GM18526 (cell line): ENCODE measurements around the gene CXorf58.

Experiments
- POLR2A ChIP-seq: IDR thresholded peaks from 3 replicates; pipeline ENCODE4 v1.6.1; 2011; ENCODE audit not compliant: insufficient read length; ENCODE audit errors: extremely low read depth

Gene CXorf58

GRCh38 chrX:23896981-23897380 lies 10.8 kb upstream of the CXorf58 start:
- no peak for TF ChIP-seq POLR2A

DNA sequence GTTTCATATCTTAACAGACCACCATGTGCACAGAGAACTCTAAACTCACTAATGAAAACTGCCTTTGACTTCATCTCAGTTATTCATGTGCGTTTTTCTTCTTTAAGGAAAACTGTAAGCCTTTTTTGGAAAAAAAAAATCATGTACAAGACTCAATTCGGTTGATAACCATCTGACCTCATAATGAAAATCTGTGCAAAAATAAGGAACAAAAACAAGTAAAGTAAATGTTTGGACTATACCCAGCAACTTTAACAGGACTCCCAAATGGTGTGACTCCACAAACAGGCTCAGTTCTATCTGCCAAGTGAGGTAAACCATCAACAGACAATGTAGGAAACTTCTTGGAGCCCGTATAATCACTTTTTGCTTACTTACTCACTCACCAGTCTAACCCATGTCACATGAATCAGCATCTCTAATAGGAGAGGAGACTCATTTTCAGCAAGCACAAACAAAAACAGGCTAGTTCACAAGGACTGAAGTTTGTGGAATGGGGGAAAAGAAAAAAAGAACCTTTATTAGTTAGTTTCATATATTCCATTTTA lies 9.3 kb upstream of the CXorf58 start:
- no peak for TF ChIP-seq POLR2A

GRCh38 chrX:23900220-23900797 lies 7.5 kb upstream of the CXorf58 start:
- no peak for TF ChIP-seq POLR2A

- TF ChIP-seq POLR2A = no peak
Measured at GRCh38 chrX:23901060-23901459, 6.7 kb upstream of the CXorf58 start.

DNA sequence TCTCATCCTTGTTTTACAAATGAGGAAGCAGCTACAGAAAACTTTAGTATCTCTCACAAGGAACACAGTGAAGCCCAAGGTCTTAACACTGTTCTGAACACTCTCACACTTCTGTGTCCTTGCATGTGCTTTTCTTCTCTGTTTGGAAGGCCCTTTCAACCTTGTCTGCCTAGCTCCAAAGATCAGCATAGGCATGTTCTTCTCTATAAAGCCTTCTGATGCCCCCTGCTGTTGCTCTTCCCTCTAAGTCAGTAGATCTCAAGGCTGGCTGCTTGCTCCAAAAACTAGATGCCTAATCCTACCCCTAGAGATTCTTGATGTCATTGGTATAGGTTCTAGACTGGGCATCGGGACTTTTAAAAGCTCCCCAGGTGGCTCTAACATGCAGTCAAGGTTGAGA lies 6.0 kb upstream of the CXorf58 start:
- TF ChIP-seq POLR2A = no peak

DNA sequence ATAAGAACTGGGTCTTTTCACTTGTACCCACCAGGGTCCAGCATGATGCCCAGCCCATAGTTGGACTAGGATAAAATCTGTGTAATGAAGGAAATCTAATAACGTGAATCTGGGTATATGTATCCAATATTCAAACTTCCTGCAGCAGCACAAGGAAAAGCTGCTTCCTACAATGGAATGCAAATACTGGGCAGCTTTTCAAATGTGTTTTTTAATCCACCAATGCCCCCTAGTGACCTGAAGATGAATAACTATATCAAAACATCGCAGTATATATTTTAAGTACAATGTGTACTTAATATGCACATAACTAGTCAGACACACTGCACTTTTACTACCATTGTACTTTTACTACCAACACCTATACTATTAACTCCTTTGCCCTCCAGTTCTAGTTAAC lies 5.4 kb upstream of the CXorf58 start:
- no peak for TF ChIP-seq POLR2A

DNA sequence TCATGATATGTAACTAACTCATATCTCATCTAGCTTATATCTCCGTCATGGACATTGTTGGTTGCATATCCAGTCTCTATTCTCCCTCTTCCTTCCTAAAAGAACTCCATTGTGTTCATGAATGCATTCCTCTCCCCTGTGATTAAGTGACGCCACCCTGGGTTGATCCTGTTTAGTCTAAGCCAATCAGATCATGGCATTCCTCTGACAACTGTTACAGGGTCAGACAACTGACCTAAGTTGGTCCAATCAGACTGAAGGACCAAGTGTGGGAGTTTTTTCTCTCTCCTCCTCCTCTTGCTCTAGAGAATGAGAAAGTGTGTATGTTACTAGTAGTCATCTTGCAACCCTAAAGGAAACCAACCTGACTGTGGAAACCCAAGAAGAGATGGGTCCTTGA lies 3.7 kb upstream of the CXorf58 start:
- no peak for TF ChIP-seq POLR2A

- no peak for TF ChIP-seq POLR2A
Measured at GRCh38 chrX:23907111-23907497, 702 bp upstream of the CXorf58 start.

DNA sequence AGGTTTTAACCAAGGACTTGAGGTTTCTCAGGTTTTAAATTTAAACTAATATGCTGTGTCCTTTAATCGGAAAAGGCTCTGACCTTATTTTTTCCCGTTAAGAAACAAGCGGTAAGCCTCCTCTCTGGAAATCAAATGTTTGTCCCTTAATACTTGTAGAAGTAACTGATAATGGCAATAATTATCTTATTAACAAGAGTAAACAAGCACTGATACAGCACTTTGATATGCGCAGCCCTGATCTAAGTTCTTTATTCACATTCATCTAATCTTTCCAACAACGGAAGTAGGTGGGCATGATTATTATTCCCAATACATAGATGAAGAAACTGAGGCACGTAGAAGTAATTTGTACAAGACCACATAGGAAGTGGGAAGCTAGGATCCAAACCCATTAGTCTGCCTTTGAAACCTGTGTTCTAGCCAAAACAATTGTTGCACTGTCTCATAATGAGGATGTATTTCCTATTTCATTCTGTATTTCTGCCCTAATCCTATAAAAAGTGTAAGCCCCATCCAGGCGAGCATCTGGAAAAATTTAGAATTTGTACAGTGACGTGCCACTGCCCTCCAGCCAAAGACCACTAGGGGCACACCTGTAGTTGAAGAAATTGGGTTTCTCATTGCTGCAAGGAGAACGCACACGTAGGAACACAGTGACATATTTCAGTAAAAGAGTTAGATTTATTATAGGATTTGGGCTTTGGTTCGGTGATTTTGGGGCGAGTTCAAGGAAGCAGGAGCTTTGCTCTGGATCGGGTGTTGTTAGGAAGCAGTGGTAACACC lies 606 bp downstream of the CXorf58 start:
- no peak for TF ChIP-seq POLR2A

DNA sequence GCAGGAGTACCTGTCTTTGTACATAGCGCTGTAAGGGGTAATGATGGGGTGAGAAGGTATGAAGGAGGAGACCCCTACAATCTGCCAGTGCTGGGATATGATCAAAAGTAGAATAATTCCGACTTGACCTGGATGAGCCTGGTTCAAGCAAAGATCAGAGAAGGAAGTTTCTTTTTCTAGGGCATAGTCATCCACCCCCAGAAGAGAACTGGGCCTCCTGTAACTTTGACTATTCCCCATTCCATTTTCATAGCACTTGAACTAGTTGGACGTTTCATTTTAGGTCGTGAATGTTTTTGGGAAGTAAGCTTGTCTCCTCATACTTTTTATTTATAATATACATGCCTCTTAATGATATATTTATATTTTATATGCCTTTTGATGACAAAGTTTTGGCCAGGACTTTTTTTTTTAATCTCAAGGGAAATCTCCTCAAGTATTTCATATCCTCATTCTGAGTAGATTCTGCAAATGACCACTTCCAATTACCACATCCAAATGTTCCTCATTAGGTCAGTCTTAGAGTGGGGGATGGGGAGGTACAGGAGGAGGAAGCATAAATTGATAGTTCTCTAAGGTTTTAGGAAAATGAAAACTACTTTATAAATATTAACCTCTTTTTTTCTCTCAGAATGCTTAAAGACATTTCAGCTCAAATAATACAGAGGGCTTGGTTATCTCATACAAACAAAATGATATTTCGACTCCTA lies 3.5 kb downstream of the CXorf58 start:
- TF ChIP-seq POLR2A = no peak

DNA sequence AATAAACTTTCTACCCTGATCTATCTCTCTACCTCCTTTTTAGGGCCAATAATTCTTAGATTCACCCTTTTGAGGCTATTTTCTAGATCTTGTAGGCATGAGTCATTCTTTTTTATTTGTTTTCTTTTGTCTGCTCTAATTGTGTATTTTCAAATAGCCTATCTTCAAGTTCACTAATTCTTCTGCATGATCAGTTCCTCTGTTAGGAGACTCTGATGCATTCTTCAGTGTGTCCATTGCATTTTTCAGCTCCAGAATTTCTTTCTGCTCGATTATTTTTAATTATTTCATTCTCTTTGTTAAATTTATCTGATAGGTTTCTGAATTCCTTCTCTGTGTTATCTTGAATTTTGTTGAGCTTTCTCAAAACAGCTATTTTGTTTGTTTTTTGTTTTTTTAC lies 11.3 kb downstream of the CXorf58 start:
- TF ChIP-seq POLR2A = no peak

- no peak for TF ChIP-seq POLR2A
Measured at GRCh38 chrX:23919706-23920320, 12.0 kb downstream of the CXorf58 start.

DNA sequence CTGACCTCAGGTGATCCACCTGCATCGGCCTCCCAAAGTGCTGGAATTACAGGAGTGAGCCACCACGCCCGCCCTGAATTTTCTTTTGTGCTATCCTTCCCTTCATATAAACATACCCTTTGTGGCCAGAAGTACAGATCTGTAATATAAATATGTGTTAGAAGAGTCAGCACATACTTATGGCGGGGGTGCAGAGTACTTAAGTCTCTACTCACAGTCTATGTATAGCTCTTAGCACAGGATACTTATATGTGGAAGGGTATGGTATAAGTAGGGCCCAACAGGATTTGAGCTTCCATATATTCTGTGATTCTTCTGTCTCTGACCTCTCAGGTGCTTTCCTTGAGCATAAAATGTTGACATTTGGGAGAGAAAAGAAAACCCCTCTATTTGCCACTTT lies 18.2 kb downstream of the CXorf58 start:
- TF ChIP-seq POLR2A = no peak

DNA sequence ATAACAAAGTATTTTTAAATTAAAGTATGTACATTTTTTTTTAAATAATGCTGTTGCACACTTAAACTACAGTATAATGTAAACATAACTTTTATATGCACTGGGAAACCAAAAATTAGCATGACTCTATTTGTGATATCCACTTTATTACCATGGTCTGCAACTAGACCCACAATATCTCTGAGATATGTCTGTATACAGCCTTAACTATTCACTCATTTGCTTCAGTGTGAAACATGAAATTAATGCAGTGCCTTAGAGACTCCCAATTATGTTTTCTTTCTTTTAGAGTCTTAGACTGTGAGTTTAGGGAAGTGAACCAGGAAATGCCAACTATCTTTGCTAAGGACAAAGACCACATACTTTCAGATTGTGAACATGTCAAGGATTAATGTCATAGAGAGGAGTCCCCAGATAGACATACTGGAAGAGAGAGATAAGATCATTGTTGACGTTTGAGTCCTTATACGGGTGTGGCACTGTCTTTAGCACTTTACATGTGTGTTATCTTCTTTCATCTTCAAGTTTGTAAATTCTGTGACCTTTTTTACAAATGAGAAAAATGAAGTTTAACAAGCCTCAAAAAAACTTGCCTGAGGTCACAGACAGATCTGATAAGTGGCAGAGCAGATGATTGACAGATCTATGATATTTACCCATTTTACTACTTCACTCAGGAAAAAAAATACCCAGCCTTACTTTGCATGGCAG lies 23.2 kb downstream of the CXorf58 start:
- no peak for TF ChIP-seq POLR2A

GRCh38 chrX:23932046-23932445 lies 24.2 kb downstream of the CXorf58 start:
- no peak for TF ChIP-seq POLR2A
